ENCODE results near the gene PLAAT4. TPM values are rescaled to one million over a fixed set of nuclear protein-coding genes. Genes with fewer than 3 reads are reported as not detected.
"Not testable (repeated sequence)": the region's sequence is repeated elsewhere in the genome, so short reads cannot be mapped to it uniquely, and the experiment has no call there.

The PLAAT4 gene
- total RNA-seq, 1 experiment from 2014 or later, result 18.3 TPM

GRCh38 chr11:63537293-63538101, 889 bp downstream of the PLAAT4 start:
- peak; percentile 43 for DNase-seq (ENCODE audit: low read depth)

- not testable (repeated sequence) for DNase-seq (ENCODE audit: low read depth)
Measured at GRCh38 chr11:63542506-63542905, 5.9 kb downstream of the PLAAT4 start.

GRCh38 chr11:63543711-63544110, 7.1 kb downstream of the PLAAT4 start:
- DNase-seq (ENCODE audit: low read depth), result no peak

- no peak for DNase-seq (ENCODE audit: low read depth)
Measured at GRCh38 chr11:63547061-63547460, 10.5 kb downstream of the PLAAT4 start.

- no peak for DNase-seq (ENCODE audit: low read depth)
Measured at GRCh38 chr11:63548178-63548577, 11.6 kb downstream of the PLAAT4 start.

GRCh38 chr11:63549411-63549810, 12.8 kb downstream of the PLAAT4 start:
- DNase-seq (ENCODE audit: low read depth), result no peak

DNA sequence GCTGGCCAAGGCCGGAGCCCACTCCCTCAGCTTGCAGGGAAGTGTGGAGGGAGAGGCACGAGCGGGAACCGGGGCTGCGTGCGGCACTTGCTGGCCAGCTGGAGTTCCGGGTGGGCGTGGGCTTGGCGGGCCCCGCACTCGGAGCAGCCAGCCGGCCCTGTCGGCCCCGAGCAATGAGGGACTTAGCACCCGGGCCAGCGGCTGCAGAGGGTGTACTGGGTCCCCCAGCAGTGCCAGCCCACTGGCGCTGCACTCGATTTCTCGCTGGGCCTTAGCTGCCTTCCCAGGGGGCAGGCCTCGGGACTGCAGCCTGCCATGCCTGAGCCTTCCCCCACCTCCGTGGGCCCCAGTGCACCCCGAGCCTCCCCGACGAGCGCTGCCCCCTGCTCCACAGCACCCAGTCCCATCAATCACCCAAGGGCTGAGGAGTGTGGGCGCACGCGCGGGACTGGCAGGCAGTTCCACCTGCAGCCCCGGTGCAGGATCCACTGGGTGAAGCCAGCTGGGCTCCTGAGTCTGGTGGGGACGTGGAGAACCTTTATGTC, 13.6 kb downstream of the PLAAT4 start:
- DNase-seq (ENCODE audit: low read depth), result not testable (repeated sequence)

DNA sequence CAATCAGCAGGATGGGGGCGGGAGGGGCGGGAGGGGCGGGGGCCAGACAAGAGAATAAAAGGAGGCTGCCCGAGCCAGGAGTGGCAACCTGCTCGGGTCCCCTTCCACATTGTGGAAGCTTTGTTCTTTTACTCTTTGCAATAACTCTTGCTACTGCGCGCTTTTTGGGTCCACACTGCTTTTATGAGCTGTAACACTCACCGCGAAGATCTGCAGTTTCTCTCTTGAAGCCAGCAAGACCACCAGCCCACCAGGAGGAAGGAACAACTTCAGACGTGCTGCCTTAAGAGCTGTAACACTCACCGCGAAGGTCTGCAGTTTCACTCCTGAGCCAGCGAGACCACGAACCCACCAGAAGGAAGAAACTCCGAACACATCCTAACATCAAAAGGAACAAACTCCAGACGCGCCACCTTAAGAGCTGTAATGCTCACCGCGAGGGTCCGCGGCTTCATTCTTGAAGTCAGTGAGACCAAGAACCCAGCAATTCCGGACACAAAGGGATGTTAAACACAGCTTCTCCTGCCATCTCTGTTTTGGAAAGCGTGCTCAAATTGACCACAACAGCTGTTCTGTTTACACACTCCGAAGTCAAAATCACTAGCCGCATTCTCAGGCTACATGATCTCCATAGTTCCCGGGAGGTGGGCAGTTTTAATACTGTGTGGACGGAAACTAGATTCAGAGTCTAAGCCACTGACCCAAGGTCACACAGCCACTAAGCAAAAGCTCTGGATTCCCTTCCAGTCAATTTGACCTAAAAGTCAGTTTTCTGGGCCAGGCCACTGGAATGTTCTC, 14.7 kb downstream of the PLAAT4 start:
- no peak for DNase-seq (ENCODE audit: low read depth)

GRCh38 chr11:63551889-63552266, 15.3 kb downstream of the PLAAT4 start:
- no peak for DNase-seq (ENCODE audit: low read depth)

GRCh38 chr11:63552921-63553320, 16.3 kb downstream of the PLAAT4 start:
- no peak for DNase-seq (ENCODE audit: low read depth)

DNA sequence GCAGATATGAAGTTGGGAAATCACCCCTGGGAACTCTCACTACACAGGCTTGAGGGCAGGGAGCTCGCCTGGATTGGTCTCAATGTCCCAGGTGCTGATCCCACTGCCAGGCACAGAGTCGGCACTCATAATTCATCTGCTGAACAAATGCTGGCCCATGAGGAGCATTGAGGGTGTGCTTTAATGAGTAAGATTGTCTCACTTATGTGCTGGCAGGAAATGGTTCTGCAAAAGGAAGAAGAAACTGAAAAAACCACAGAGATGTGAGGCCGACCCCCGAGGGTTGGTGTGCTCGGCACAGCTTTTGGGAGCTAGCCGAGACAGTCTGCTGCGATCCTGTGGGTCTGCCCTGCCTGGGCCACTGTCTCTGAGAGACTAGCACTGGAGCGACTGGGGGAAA, 17.2 kb downstream of the PLAAT4 start:
- peak; percentile 17 for DNase-seq (ENCODE audit: low read depth)

GRCh38 chr11:63554877-63555223, 18.2 kb downstream of the PLAAT4 start:
- no peak for DNase-seq (ENCODE audit: low read depth)

- no peak for DNase-seq (ENCODE audit: low read depth)
Measured at GRCh38 chr11:63556404-63557013, 19.9 kb downstream of the PLAAT4 start.

DNA sequence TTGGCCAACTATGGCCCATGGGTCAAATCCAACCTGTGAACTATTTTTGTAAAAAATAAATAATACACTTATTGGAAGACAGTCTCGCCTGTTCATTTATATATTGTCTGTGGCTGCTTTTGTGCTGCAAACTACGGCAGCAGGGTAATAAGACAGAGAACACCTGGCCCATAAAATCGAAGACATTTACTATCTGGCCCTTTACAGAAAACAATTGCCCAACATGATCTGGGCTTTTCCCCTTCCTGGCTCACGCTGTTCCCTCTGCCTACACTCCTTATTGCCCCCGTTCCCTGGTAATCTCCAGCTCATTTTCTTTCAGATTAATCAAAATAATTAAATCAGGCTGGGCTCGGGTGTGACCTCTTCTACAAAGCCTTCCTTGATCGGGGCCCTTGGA, 21.0 kb downstream of the PLAAT4 start:
- no peak for DNase-seq (ENCODE audit: low read depth)

GRCh38 chr11:63558459-63559157, 22.0 kb downstream of the PLAAT4 start:
- no peak for DNase-seq (ENCODE audit: low read depth)

GRCh38 chr11:63560506-63561180, 24.0 kb downstream of the PLAAT4 start:
- DNase-seq (ENCODE audit: low read depth), result peak; percentile 52

DNA sequence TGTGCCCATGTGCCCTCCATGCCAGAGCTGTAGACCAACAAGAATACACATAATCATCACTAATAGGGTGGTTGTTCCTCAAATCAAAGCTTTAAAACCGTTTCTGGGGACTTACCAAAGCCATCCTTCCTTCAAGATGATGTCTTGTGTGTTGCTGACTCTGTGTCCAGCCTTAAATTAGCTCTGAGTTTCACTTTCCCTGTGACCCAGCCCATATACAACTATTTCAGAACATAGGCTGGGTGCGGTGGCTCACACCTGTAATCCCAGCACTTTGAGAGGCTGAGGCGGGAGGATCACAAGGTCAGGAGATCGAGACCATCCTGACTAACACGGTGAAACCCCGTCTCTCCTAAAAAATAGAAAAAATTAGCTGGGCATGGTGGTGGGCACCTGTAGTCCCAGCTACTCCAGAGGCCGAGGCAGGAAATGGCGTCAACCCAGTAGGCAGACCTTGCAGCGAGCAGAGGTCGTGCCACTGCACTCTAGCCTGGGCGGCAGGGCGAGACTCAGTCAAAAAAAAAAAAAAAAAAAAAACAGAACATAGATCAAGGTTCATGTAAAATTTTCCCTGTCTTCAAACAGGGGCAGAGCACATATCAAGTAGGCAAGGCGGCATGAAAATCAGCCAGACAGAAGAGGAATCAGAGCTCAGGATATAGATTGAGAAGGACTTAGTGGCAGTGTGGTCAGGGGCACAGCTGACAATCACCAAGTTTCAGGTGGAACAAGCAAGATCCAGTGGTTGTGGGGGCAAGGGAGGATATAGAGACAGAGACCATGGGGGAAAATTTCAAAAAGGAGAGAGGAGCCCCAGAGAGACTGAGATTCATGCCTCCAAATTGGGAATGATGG, 26.8 kb downstream of the PLAAT4 start, which contains the start of gene PLAAT2:
PLAAT2 (minus strand) TSS at position 179 of the 855 bp plus-strand sequence; CDS start at position 124, 55 bp downstream.
- no peak for DNase-seq (ENCODE audit: low read depth)

GRCh38 chr11:63564056-63564774, 27.6 kb downstream of the PLAAT4 start:
- no peak for DNase-seq (ENCODE audit: low read depth)

GRCh38 chr11:63564784-63565350, 28.3 kb downstream of the PLAAT4 start:
- DNase-seq (ENCODE audit: low read depth), result no peak

All from Daoy (cell line).